H1 (cell line): ENCODE measurements around the gene GJA5. TPM values are rescaled to one million over a fixed set of nuclear protein-coding genes. Genes with fewer than 3 reads are reported as not detected.

Experiments
- CTCF ChIA-PET: fragments of 300-600 bp; sonication (Branson Sonifier 250); formaldehyde crosslinking; loops from one replicate; lab custom pipeline; 2021; ENCODE audit not compliant: partially characterized antibody; lab: Charles Lee
- POLR2A ChIA-PET: fragments of 300-600 bp; sonication (Branson Sonifier 250); formaldehyde crosslinking; loops from one replicate; lab custom pipeline; 2021; ENCODE audit warnings: inconsistent platforms; ENCODE audit not compliant: partially characterized antibody; lab: Charles Lee
- DNase-seq, 2 experiments: peaks; one replicate each; pipeline versions ENCODE4 v3.0.0 to v3.0.0-alpha.2; 2010 to 2022; ENCODE audit warnings: low spot score in 2 of 2, low read depth in 1 of 2, mixed read lengths in 1 of 2
- FAIRE-seq: peaks from 2 replicates; lab custom pipeline; 2011; peaks lifted over from hg19 to GRCh38; lab: Jason Lieb, UNC
- H2AFZ ChIP-seq: 2 replicates; pipeline ENCODE4 v1.8.1; 2012; ENCODE audit warnings: low read length, inconsistent platforms
- H2AK5ac ChIP-seq: 2 replicates; pipeline ENCODE4 v1.6.1; 2013; ENCODE audit warnings: low read depth, low read length
- H2BK120ac ChIP-seq: replicated peaks from 2 replicates; pipeline ENCODE3; 2013; ENCODE audit warnings: low read depth, low read length, inconsistent platforms
- H2BK12ac ChIP-seq: 2 replicates; pipeline ENCODE4 v1.6.1; 2013; ENCODE audit warnings: low read depth, low read length
- H2BK15ac ChIP-seq: 2 replicates; pipeline ENCODE4 v1.6.1; 2013; ENCODE audit warnings: low read length
- H2BK20ac ChIP-seq: 2 replicates; pipeline ENCODE4 v1.6.1; 2013; ENCODE audit warnings: low read length
- H2BK5ac ChIP-seq: 2 replicates; pipeline ENCODE4 v1.6.1; 2013; ENCODE audit warnings: low read depth, low read length
- H3K14ac ChIP-seq: 2 replicates; pipeline ENCODE4 v1.6.1; 2013; ENCODE audit warnings: inconsistent platforms; ENCODE audit not compliant: insufficient read length
- H3K18ac ChIP-seq: 2 replicates; pipeline ENCODE4 v1.6.1; 2013; ENCODE audit warnings: low read length; ENCODE audit errors: extremely low read depth
- H3K23ac ChIP-seq: 2 replicates; pipeline ENCODE4 v1.6.1; 2013; ENCODE audit warnings: inconsistent platforms; ENCODE audit not compliant: insufficient read length
- H3K23me2 ChIP-seq: 2 replicates; pipeline ENCODE4 v1.6.1; 2013; ENCODE audit warnings: low read depth, low read length
- H3K27ac ChIP-seq: 2 replicates; pipeline ENCODE4 v1.6.1; 2011; ENCODE audit warnings: low read depth, low read length, inconsistent platforms
- H3K27me3 ChIP-seq, 4 experiments: replicated peaks in 1 of 4; 1 replicate in 1 of 4; 2 replicates in 3 of 4; pipeline versions ENCODE4 v1.6.1 to v1.8.1; 2011 to 2013; ENCODE audit warnings: low read length in 3 of 4, mild to moderate bottlenecking in 3 of 4, inconsistent platforms in 2 of 4, mixed read lengths in 2 of 4, moderate library complexity in 1 of 4; ENCODE audit not compliant: control insufficient read depth in 3 of 4, insufficient read depth in 3 of 4; ENCODE audit errors: extremely low read depth in 1 of 4
- H3K36me3 ChIP-seq, 4 experiments: 2 replicates each; pipeline versions ENCODE4 v1.6.1 to v1.8.1; 2011 to 2013; ENCODE audit warnings: mild to moderate bottlenecking in 4 of 4, low read length in 3 of 4, moderate library complexity in 2 of 4, control low read depth in 1 of 4, inconsistent platforms in 1 of 4; ENCODE audit not compliant: insufficient read depth in 4 of 4, control insufficient read depth in 2 of 4
- H3K4ac ChIP-seq: replicated peaks from 2 replicates; pipeline ENCODE3; 2013; ENCODE audit warnings: low read length, low read depth, mixed read lengths, inconsistent platforms; ENCODE audit not compliant: insufficient read length
- H3K4me1 ChIP-seq, 4 experiments: replicated peaks in 1 of 4; 1 replicate in 1 of 4; 2 replicates in 3 of 4; pipeline versions ENCODE4 v1.6.1 to v1.8.1; 2011 to 2013; ENCODE audit warnings: low read length in 3 of 4, inconsistent platforms in 2 of 4, mixed read lengths in 1 of 4; ENCODE audit not compliant: insufficient read depth in 4 of 4, control insufficient read depth in 3 of 4
- H3K4me2 ChIP-seq, 2 experiments: 2 replicates each; pipeline versions ENCODE4 v1.6.1 to v1.8.1; 2011 to 2013; ENCODE audit warnings: low read depth in 2 of 2, low read length in 2 of 2, control low read depth in 1 of 2, inconsistent platforms in 1 of 2, mild to moderate bottlenecking in 1 of 2; ENCODE audit not compliant: insufficient read depth in 1 of 2
- H3K4me3 ChIP-seq, 4 experiments: fragments of 200-600, 300-600 bp in 1 of 4; sonication (generic), shearing (Covaris generic), sonication (Bioruptor Twin) in 1 of 4; 2 replicates each; pipeline versions ENCODE4 v1.5.1 to v1.8.1; 2011 to 2016; ENCODE audit warnings: low read length in 4 of 4, low read depth in 3 of 4, control low read depth in 2 of 4, inconsistent platforms in 2 of 4, mild to moderate bottlenecking in 2 of 4, mixed read lengths in 1 of 4, moderate library complexity in 1 of 4; ENCODE audit not compliant: insufficient read depth in 2 of 4; ENCODE audit errors: extremely low read depth in 1 of 4
- H3K56ac ChIP-seq: replicated peaks from 2 replicates; pipeline ENCODE3; 2013; ENCODE audit warnings: low read depth, mild to moderate bottlenecking, mixed read lengths, low read length, inconsistent platforms; ENCODE audit not compliant: insufficient read length
- H3K79me1 ChIP-seq: 2 replicates; pipeline ENCODE4 v1.6.1; 2013; ENCODE audit warnings: low read depth, low read length, control low read depth
- H3K79me2 ChIP-seq, 2 experiments: 2 replicates each; pipeline versions ENCODE4 v1.6.1 to v1.8.1; 2012 to 2013; ENCODE audit warnings: low read length in 2 of 2, mild to moderate bottlenecking in 2 of 2, inconsistent platforms in 1 of 2; ENCODE audit not compliant: insufficient read depth in 2 of 2, control insufficient read depth in 1 of 2
- H3K9ac ChIP-seq, 4 experiments: replicated peaks in 1 of 4; 1 replicate in 1 of 4; 2 replicates in 3 of 4; pipeline versions ENCODE4 v1.6.1 to v1.8.1; 2011 to 2013; ENCODE audit warnings: low read depth in 3 of 4, low read length in 3 of 4, control low read depth in 2 of 4, mild to moderate bottlenecking in 2 of 4, moderate library complexity in 2 of 4, inconsistent platforms in 1 of 4; ENCODE audit errors: extremely low read depth in 1 of 4
- H3K9me3 ChIP-seq, 2 experiments: 2 replicates each; pipeline versions ENCODE4 v1.6.1 to v1.8.1; 2012 to 2013; ENCODE audit warnings: mild to moderate bottlenecking in 2 of 2, moderate library complexity in 2 of 2, control low read depth in 1 of 2, inconsistent platforms in 1 of 2, low read depth in 1 of 2, low read length in 1 of 2, mixed read lengths in 1 of 2; ENCODE audit not compliant: insufficient read depth in 2 of 2
- H4K20me1 ChIP-seq, 2 experiments: replicated peaks in 1 of 2; 2 replicates each; pipeline versions ENCODE3 to v1.8.1; 2011 to 2013; ENCODE audit warnings: inconsistent platforms in 2 of 2, low read length in 2 of 2, mild to moderate bottlenecking in 1 of 2; ENCODE audit not compliant: insufficient read depth in 2 of 2, control insufficient read depth in 1 of 2
- H4K5ac ChIP-seq: 2 replicates; pipeline ENCODE4 v1.6.1; 2013; ENCODE audit warnings: low read length, low read depth, mixed read lengths, inconsistent platforms; ENCODE audit not compliant: insufficient read length
- H4K8ac ChIP-seq: 2 replicates; pipeline ENCODE4 v1.8.0; 2013; ENCODE audit warnings: mild to moderate bottlenecking, moderate library complexity, low read length, inconsistent platforms; ENCODE audit not compliant: insufficient read depth; ENCODE audit errors: extremely low read depth
- H4K91ac ChIP-seq: replicated peaks from 2 replicates; pipeline ENCODE3; 2013; ENCODE audit warnings: low read length, mixed read lengths, inconsistent platforms; ENCODE audit not compliant: insufficient read length
- KDM4A ChIP-seq: IDR thresholded peaks from one replicate; pipeline ENCODE4 v1.7.1; 2012; ENCODE audit warnings: low read depth, mild to moderate bottlenecking, moderate library complexity, low read length, inconsistent platforms; ENCODE audit not compliant: severe bottlenecking
- NRF1 ChIP-seq: IDR thresholded peaks from 2 replicates; pipeline ENCODE4 v1.6.1; 2011; ENCODE audit warnings: mild to moderate bottlenecking, low read depth, low read length, improper control_type of control experiment
- RXRA ChIP-seq: IDR thresholded peaks from 2 replicates; pipeline ENCODE4 v1.6.1; 2011; ENCODE audit warnings: low read depth, mild to moderate bottlenecking, low read length, moderate library complexity; ENCODE audit not compliant: insufficient read depth
- TAF7 ChIP-seq: optimal IDR thresholded peaks from 2 replicates; pipeline ENCODE3; 2011; ENCODE audit warnings: low read depth, mild to moderate bottlenecking, inconsistent platforms, low read length, moderate library complexity, borderline replicate concordance
- WGBS, 2 experiments: shearing (Covaris generic) in 1 of 2; methylation state at CpG; one replicate each; pipeline versions ENCODE4 v1.1.6 to v1.1.7; 2013 to 2015; ENCODE audit warnings: low lambda C conversion rate in 2 of 2, mixed read lengths in 2 of 2, inconsistent platforms in 1 of 2, low coverage in 1 of 2, missing lambda C conversion rate in 1 of 2; ENCODE audit not compliant: insufficient replicate concordance in 2 of 2, insufficient coverage in 1 of 2, insufficient read length in 1 of 2; ENCODE audit errors: extremely low coverage in 1 of 2, missing lambda C conversion rate in 1 of 2; 5-methylcytosine and 5-hydroxymethylcytosine counted together
- polyA plus RNA-seq, 7 experiments: library from polyadenylated mRNA; depleted of rRNA in 3 of 7; stranded (reverse) in 5 of 7; unstranded in 2 of 7; fragments of >200 nt in 5 of 7; fragments of 200-250 nt in 2 of 7; gene quantifications; 1 replicate in 5 of 7; 2 replicates in 1 of 7; 4 replicates in 1 of 7; pipeline versions ENCODE4 v1.2.1 to v1.2.3, GENCODE V29; 2011 to 2013; ENCODE audit warnings: missing spikeins in 2 of 7, mixed read lengths in 2 of 7
- total RNA-seq: library from RNA; stranded (reverse); fragmentation: NEBNext Ultra II Directional; extraction: Animal tissue kit (Norgen Biotek cat#: 25700); gene quantifications from 2 replicates; pipeline ENCODE4 v1.2.1, GENCODE V29; 2021

The GJA5 gene
- total and polyA plus RNA-seq, 2 of the 8 experiments (the other 6 are each of a cell fraction or from before 2014, with no cell fraction given): 1.2 to 2.7 TPM

DNA sequence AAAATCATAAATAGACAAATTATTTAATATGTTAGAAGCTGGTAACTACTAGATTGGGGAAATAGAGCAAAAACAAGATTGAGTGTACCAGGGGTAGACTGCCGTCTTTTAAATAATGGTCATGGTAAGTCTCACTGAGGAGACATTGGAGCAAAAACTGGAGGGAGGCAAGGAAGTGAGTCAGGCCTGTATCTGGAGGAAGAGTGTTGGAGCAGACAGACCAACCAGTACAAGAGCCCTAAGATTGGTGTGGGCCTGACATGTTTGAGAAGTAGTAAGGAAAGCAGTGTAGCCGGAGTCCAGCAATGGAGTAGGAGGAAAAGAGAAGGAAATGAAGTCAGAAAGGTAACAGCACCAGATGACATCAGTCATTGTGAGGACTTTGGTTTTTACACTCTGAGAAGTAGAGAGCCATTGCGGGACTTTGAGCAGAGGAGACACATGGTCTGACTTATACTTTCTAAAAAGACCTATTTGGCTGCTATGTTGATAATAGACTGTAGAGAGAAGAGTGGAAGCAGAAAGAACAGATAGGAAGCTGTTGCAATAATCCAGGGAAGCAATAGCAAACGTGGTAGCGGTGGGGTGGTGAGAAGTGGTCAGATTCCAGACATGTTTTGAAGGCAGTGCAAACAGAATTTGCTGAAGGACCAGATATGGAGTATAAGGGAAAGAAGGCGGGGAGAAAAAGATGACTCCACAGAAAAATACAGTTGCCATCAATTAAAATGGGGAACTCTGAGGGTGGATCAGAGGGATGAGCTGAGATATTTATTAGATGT lies 44.7 kb upstream of the GJA5 start:
- Histone ChIP-seq H3K23ac (no peak overlapping the region), H3K9me3 (no peaks in the 10 kb centered on the region), H3K4ac (no peak overlapping the region), H3K18ac (no peak overlapping the region), H3K4me2 (no peak overlapping the region), H3K56ac (no peak overlapping the region), H4K20me1 (no peaks in the 10 kb centered on the region), H3K23me2 (no peaks in the 10 kb centered on the region), H3K4me1 (peaks cover 0 to 3% (median under 1%) of the 10 kb centered on the region in 4 experiments; a peak in 1 of 7 replicates), H2AFZ (no peak overlapping the region), H3K36me3 (no peaks in the 10 kb centered on the region), H2AK5ac (no peak overlapping the region), H2BK20ac (peak overlapping the region; percentile 75; the same call in 1 of the 2 replicates), H2BK12ac (no peak overlapping the region), H2BK5ac (no peak overlapping the region), H4K5ac (no peak overlapping the region), H3K4me3 (no peak overlapping the region), H3K27ac (no peak overlapping the region), H4K91ac (no peak overlapping the region), H3K27me3 (no peaks in the 10 kb centered on the region), H3K79me2 (no peaks in the 10 kb centered on the region), H3K9ac (no peak overlapping the region), H4K8ac (no peak overlapping the region), H2BK120ac (no peak overlapping the region), H3K14ac (no peak overlapping the region), H3K79me1 (no peaks in the 10 kb centered on the region), H2BK15ac (no peak overlapping the region)
- ChIA-PET CTCF (interaction anchor here (1.3 kb wide), 1 partner anchor 19 kb away, joined by 6 read pairs; no protein-coding TSS in a partner anchor), POLR2A (no interaction called here)
- FAIRE-seq: no peak
- DNase-seq: no peak
- WGBS, 2 experiments: 88% methylated on average over 6 of the region's 6 CpGs; no CpG with 5 or more reads in 1 of the 2 experiments
- TF ChIP-seq TAF7 (no peak), RXRA (no peak), NRF1 (no peak), KDM4A (no peak)
